Measurements from ENCODE around the gene UNC93B1.

The UNC93B1 gene

DNA sequence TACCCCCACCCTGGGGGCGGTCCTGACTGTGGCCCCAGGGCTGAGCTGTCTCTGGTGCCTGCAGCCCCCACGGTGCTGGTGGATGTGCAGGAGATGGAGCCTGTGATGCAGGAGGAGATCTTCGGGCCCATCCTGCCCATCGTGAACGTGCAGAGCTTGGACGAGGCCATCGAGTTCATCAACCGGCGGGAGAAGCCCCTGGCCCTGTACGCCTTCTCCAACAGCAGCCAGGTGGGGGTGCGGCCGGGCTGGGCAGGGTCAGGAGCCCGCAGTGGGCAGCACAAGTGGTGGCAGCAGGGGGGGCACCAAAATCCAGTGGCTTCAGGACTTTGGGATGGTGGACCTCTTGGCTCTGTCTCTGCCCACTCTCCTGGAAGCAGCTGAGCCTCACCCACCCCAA is 18.6 kb upstream of the UNC93B1 start:
- no peak for DNase-seq (ENCODE audit: low read depth in 2 of 2)

DNA sequence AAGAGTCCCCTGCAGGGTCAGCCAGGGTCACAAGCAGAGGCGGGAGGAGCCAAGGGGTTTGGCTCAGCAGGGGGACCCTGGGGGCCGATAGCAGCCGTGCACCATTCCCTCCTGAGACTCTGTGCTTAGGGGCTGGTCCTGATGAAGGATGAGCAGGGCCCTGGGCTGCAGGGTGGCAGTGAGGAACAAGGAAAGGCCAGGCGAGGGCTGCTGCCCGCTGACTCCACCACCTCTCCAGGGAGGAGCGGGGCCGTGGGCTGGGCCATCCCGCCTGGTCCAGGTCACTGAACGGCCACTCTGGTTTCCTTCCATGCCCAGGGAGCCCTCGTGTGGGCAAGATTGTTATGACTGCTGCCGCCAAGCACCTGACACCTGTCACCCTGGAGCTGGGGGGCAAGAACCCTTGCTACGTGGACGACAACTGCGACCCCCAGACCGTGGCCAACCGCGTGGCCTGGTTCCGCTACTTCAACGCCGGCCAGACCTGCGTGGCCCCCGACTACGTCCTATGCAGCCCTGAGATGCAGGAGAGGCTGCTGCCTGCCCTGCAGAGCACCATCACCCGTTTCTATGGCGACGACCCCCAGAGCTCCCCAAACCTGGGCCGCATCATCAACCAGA is 17.4 kb upstream of the UNC93B1 start:
- no peak for DNase-seq (ENCODE audit: low read depth in 2 of 2)

GRCh38 chr11:68020575-68020974 is 16.7 kb upstream of the UNC93B1 start:
- no peak for DNase-seq (ENCODE audit: low read depth in 2 of 2)

DNA sequence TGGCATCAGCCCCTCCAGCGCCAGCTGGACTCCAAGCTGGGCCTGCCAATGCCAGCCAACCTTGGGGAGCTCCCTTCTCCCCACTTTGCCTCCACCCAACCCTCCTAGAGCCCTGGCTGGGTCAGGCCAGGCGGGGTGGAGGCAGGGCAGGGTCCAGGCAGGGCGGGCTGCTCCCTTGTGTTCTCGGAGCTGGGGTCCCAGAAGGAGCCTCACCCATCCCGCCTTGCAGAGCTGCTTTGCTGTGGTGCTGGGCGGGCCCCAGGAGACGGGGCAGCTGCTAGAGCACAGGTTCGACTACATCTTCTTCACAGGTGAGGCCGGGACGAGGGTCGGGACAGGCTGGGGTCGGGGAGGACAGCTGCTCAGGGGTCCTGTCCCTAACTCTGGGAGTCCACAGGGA is 15.6 kb upstream of the UNC93B1 start:
- DNase-seq (ENCODE audit: low read depth in 2 of 2): no peak

- DNase-seq (ENCODE audit: low read depth in 2 of 2): no peak
Measured at GRCh38 chr11:68018730-68019190, 14.9 kb upstream of the UNC93B1 start.

- DNase-seq (ENCODE audit: low read depth in 2 of 2): no peak
Measured at GRCh38 chr11:68017980-68018729, 14.3 kb upstream of the UNC93B1 start.

GRCh38 chr11:68016904-68017817 is 13.3 kb upstream of the UNC93B1 start:
- no peak for DNase-seq (ENCODE audit: low read depth in 2 of 2)

DNA sequence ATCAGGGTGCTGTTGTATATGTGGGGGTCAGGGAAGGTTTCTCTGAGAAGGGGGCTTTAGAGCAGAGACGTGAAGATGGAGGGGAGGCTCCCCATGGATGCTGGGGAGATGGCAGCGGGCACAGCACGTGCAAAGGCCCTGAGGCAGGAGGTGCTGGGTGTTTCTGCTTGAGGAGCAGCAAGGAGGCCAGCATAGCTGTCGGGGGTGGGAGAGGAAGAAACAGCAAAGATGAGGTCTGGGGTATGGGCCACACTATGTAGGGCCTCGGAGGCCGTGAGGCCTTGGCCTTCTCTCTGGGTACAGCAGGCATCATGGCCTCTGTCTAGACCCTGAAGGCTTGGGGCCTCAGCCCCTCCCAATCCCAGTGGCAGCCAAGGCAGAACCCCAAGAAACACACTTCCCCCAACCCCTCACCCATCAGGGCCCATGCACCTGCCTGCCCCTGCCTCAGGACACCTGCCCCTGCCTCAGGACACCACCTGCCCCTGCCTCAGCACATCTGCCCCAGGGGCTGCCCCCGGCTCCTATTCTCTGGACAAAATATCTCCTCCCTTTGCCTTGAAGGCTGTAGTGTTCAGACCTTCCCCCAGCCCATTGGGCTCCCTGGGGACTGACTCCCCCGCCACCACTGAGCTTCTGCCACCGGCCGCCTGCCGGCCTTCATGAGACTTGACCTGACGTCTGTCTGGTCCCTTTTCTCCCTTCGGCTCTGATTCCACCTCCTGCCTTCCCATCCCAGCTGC is 12.4 kb upstream of the UNC93B1 start:
- DNase-seq (ENCODE audit: low read depth in 2 of 2): no peak

- no peak for DNase-seq (ENCODE audit: low read depth in 2 of 2)
Measured at GRCh38 chr11:68015467-68015866, 11.6 kb upstream of the UNC93B1 start.

DNA sequence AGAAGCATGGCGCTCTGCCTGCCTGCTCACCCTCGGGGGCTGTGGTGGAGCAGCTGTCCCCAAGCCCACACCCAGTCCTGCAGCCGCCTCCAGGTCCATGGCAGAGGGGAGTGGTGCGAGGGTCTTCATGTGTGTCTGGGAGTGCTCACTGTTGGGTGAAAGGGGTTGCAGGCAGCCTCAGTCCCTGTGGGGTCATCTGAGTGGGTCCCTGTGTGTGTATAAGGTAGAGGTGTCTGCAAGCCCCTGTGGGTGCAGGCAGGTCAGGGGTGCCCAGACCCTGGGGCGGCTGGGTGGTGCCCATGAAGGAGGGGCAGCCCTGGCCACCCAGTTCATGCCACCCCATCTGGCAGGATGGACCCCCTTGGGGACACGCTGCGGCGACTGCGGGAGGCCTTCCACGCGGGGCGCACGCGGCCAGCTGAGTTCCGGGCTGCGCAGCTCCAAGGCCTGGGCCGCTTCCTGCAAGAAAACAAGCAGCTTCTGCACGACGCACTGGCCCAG is 11.1 kb upstream of the UNC93B1 start:
- DNase-seq (ENCODE audit: low read depth in 2 of 2): no peak

GRCh38 chr11:68014157-68014946 is 10.5 kb upstream of the UNC93B1 start:
- DNase-seq (ENCODE audit: low read depth in 2 of 2): no peak

GRCh38 chr11:68013611-68014156 is 9.8 kb upstream of the UNC93B1 start:
- no peak for DNase-seq (ENCODE audit: low read depth in 2 of 2)

DNA sequence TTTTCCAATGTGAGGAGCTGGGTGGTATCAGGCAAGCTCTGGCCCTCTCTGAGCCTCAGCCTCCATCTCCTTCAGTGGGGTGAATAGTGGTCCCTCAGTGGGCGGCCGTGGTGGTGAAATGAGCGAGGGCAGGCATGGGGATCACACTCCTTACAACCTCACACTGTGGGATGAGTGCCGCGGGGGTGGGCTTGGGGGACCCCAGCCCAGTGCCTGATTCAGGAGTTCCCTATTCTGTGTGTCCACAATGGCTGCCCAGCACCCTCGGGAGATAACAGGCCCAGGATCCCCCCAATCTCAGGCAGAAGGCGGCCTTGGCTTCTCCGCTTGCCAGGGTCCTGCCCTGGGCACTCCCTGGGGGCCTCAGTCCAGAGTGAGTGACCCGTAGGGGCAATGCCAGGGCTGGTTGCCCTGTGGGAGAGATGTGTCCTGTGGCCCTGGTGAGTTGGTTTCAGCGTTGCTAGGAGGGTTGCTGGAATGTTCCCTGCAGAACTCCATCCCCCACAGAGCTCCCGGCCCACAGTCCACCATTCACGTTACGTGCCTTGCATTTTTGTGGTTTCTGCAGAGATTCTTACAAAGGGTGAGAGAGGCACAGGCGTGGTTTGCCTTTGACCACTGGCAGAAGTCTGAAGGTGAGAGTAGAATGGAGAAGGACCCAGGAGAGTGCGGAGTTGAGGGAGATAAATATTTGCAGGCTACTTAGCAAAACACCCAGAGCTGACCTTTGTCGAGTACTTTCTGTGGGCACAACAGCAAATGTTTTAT is 9.1 kb upstream of the UNC93B1 start:
- DNase-seq (ENCODE audit: low read depth in 2 of 2): no peak

DNA sequence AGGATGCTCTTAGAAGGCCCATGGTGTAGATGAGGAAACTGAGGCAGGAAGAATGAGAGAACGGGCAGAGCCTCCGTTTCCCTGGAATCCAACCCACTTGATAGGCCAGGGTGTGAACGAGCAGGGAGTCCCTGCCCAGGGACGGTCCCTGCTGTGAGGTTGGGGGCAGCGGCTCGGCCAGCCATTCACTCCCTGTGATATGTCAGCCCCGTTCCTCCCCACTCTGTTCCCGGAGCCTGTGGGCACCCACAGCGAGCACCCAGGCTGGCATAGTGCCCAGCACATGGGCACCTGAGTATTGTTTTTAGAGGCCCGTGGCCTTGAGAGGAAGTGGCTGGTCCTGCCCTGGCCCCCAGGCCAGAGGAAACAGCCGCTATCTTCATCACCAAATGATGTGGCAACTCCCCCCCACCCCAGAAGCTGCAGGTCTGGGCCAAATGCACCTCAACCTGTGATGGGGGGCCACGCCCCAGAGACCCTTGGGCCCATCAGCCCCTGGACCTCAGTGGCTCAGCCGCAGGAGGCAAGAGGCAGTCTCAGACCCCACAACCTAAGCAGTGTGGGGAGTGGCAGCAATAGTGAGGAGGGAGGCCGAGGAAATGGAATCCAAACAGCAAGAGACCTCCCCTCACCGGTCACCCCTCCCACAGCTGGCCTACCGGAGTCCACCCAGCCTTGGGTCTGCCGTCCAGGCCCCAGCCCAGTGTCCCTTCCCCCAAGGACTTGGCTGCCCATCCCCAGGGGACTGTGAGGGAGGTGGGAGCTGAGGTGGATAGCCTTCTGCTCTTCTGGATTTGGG is 8.3 kb upstream of the UNC93B1 start:
- DNase-seq (ENCODE audit: low read depth in 2 of 2): no peak

- DNase-seq (ENCODE audit: low read depth in 2 of 2): no peak
Measured at GRCh38 chr11:68011051-68011943, 7.4 kb upstream of the UNC93B1 start.

- no peak for DNase-seq (ENCODE audit: low read depth in 2 of 2)
Measured at GRCh38 chr11:68010090-68011041, 6.5 kb upstream of the UNC93B1 start, which contains the start of gene ALDH3B1. TSS of gene ALDH3B1 (plus strand) at chr11:68010327. CDS start at chr11:68015298, 4,971 bp downstream.
